H4 (cell line): ENCODE data around the gene FAM50A. TPM values are rescaled to one million over a fixed set of nuclear protein-coding genes. Genes with fewer than 3 reads are reported as not detected.
A peak's percentile ranks its signal among the peaks of the same experiment; 100 is the strongest.

Source experiments
- DNase-seq: peaks from one replicate; pipeline ENCODE4 v3.0.0-alpha.2; 2015; ENCODE audit warnings: low spot score
- total RNA-seq: library from RNA; depleted of rRNA; stranded (reverse); fragments of >200 nt; shearing (Covaris generic); gene quantifications from 2 replicates; pipeline ENCODE4 v1.2.3, GENCODE V29; 2014

Gene FAM50A
- total RNA-seq, 1 experiment from 2014 or later = 63.0 TPM

GRCh38 chrX:154412468-154412867, 31.5 kb upstream of the FAM50A start:
- no peak for DNase-seq

- no peak for DNase-seq
These were observed 30.8 kb upstream of the FAM50A start for GRCh38 chrX:154413142-154413541.

- DNase-seq = peak; percentile 78
These were observed 26.8 kb upstream of the FAM50A start for GRCh38 chrX:154417157-154417556.

- DNase-seq = no peak
These were observed 24.8 kb upstream of the FAM50A start for GRCh38 chrX:154419189-154419588.

- no peak for DNase-seq
These were observed 24.1 kb upstream of the FAM50A start for GRCh38 chrX:154419688-154420401.

GRCh38 chrX:154420402-154420756, 23.6 kb upstream of the FAM50A start:
- DNase-seq = no peak

- DNase-seq = no peak
These were observed 16.8 kb upstream of the FAM50A start for GRCh38 chrX:154426916-154427770.

- peak; percentile 89 for DNase-seq
These were observed 15.5 kb upstream of the FAM50A start, which contains the start of gene ATP6AP1 for GRCh38 chrX:154428176-154429171. Gene ATP6AP1 (plus strand): TSS chrX:154428677. CDS start chrX:154428693, 16 bp downstream.

- DNase-seq = no peak
These were observed 14.2 kb upstream of the FAM50A start for GRCh38 chrX:154429711-154430110.

- no peak for DNase-seq
These were observed 13.5 kb upstream of the FAM50A start for GRCh38 chrX:154430479-154430878.

- DNase-seq = no peak
These were observed 13.0 kb upstream of the FAM50A start for GRCh38 chrX:154430916-154431315.

- DNase-seq = no peak
These were observed 12.6 kb upstream of the FAM50A start for GRCh38 chrX:154431341-154431740.

- DNase-seq = no peak
These were observed 11.7 kb upstream of the FAM50A start for GRCh38 chrX:154432210-154432609.

- DNase-seq = no peak
These were observed 10.3 kb upstream of the FAM50A start for GRCh38 chrX:154433605-154434004.

GRCh38 chrX:154434394-154435168, 9.4 kb upstream of the FAM50A start:
- no peak for DNase-seq

- DNase-seq = no peak
These were observed 8.7 kb upstream of the FAM50A start for GRCh38 chrX:154435171-154435733.

GRCh38 chrX:154436374-154436982, 7.5 kb upstream of the FAM50A start:
- DNase-seq = no peak

GRCh38 chrX:154436983-154437752, 6.8 kb upstream of the FAM50A start, which contains the start of gene GDI1:
Gene GDI1 (plus strand): TSS chrX:154437154. CDS start chrX:154437255, 101 bp downstream.
- no peak for DNase-seq
